GM19438 (cell line): ENCODE data around the gene SIGLECL1.

Experiments used
- ATAC-seq: cut with Tn5 transposase; IDR thresholded peaks from one replicate; pipeline ENCODE4 v1.9.1; 2021; ENCODE audit warnings: low read depth; ENCODE audit not compliant: unreplicated experiment

SIGLECL1 gene

GRCh38 chr19:51252306-51253079 is 1.6 kb downstream of the SIGLECL1 start:
- no peak for ATAC-seq

DNA sequence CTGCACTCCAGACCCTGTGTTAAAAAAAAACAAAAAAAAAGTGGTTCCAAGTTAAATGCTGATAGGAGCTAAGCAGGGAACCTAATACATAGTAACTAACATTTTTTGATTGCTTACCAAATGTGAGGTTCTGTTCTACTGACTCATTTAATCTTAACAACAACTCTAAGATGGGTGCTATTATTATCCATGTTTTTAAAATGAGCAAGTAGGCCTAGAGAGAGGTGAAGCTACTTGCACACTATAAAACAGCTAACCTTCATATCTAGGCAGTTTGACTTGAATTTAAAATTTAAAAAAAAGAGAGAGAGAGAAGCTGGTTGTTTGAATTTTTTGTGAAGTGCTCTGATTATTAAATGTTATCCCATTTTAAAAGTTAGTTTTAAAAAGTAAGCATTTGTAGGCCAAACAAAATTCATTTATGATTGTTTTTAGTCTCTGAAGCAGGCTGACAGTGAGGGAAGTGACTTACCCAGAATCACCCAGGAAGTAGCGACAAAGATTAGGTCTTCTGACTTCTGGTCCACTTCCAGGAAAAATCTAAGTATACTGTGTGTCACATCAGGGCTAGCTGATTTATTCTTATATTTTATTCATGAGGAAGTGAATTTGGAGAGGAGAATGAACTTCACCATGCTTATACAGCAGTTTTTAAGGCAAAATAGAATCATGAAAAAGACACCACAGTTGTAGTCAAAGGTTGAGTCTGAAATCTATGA is 2.4 kb downstream of the SIGLECL1 start:
- no peak for ATAC-seq

- ATAC-seq, result no peak
Measured at GRCh38 chr19:51256155-51256625, 5.3 kb downstream of the SIGLECL1 start.

GRCh38 chr19:51257471-51257870 is 6.6 kb downstream of the SIGLECL1 start:
- ATAC-seq, result no peak

- no peak for ATAC-seq
Measured at GRCh38 chr19:51258165-51259160, 7.6 kb downstream of the SIGLECL1 start.

DNA sequence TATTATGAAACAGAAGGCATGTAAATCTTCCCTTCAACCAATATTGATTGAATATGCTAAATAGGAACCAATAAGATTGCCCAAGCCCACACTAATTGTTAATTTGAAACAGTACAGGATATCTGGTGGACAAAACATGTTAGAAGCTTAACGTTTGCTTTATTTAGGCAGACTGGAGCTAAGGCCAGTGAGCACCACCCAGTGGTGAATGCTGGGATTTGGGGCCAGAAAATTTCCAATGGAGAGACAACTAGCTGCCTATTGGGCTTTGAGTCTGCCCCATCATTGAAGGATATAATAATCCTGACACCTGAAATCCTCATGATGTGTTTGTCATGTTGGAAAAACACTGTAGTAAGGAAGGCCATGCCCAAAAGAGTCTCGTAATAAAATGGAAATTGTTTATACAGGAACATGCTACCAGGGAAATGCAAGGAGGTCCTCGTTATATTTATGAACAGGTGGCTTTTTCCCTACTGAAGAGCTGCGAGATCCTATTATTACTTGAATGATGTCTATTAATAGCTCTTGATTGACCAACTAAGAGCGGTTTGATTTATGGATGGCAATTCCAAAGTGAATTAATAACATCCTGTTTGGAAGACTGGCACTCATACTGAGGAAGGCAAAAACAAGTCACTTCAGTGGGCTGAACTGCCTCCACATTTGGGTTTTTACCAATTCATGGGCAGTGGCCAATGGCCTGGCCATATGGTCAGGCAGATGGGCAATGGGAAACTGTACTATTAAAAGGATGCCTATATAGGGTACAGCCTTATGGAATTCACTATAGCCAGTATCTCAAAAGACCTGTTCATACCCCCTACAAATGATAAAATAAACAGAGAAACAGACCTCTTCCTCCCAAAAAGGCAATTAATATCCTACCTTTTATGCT is 8.7 kb downstream of the SIGLECL1 start:
- no peak for ATAC-seq

DNA sequence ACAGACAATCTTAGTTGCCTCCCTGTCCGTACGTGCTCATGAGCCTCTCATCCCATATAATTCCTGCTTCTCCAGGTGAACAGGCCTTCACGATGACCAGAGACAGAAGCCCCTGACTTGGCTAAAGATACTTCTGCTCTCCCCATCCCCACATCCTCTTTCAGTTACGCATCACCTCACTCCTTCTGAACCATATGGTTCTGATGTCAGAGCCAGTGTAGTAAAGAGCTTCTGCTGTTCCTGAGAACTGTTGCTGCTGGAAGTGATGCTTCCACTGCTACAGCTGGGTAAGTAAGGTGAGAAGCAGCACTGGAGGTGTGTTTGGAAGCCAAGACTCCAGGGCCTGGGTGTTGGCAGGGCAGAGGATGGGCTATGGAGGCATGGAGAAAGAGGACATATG is 12.9 kb downstream of the SIGLECL1 start:
- ATAC-seq, result no peak

- ATAC-seq, result no peak
Measured at GRCh38 chr19:51271067-51271466, 20.2 kb downstream of the SIGLECL1 start.

GRCh38 chr19:51272183-51272810 is 21.4 kb downstream of the SIGLECL1 start:
- no peak for ATAC-seq

GRCh38 chr19:51274049-51274770 is 23.3 kb downstream of the SIGLECL1 start:
- no peak for ATAC-seq

DNA sequence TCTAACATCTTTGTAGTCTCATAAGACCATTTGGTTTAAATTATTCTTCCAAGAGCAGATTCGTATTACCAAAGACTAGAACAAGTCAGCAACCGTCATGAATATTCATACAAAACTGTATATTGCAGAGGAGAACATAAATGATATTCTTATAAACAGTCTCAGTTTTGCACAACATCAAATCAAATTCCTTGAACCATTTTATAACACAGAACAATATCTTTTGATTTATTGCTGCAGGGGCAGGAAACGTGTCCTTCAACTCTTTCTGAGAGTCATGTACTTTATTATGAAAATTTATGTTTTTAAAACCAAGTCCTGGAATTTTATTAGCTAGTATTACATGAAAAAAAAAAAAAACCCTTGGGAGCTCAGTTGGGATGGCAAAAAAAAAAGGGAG is 26.2 kb downstream of the SIGLECL1 start:
- no peak for ATAC-seq

GRCh38 chr19:51282335-51282734 is 31.5 kb downstream of the SIGLECL1 start:
- no peak for ATAC-seq

- ATAC-seq, result no peak
Measured at GRCh38 chr19:51285682-51286081, 34.8 kb downstream of the SIGLECL1 start.

DNA sequence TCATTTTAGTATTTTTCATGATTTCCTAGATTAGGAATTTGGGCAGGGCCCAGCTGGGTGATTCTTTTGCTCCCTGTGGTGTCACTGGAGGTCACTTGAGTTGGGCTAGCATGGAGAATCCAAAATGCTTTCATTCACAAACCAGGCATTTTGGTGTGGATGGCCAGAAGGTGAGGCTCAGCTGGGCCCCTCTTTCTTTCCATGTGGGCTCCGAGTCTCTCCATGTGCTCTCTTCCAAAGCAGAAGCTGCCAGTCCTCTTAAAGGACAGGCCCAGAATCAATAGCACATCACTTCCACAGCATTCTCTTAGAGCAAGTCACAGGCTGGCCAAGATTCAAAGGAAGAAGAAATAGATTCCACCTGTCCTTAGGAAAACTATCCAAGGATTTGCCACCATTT is 38.8 kb downstream of the SIGLECL1 start:
- ATAC-seq, result no peak

- ATAC-seq, result no peak
Measured at GRCh38 chr19:51292971-51293370, 42.1 kb downstream of the SIGLECL1 start.

- no peak for ATAC-seq
Measured at GRCh38 chr19:51293571-51294210, 42.8 kb downstream of the SIGLECL1 start.

GRCh38 chr19:51294211-51294976 is 43.5 kb downstream of the SIGLECL1 start:
- no peak for ATAC-seq
